HepG2 (cell line): ENCODE measurements around the gene FANCE. TPM values are rescaled to one million over a fixed set of nuclear protein-coding genes. Genes with fewer than 3 reads are reported as not detected.

ENCODE experiments used
- ATAC-seq: fragments of 200-7000 bp; cut with Tn5 transposase; 3 replicates; pipeline ENCODE4 v1.9.1; 2020; ENCODE audit warnings: mild to moderate bottlenecking, moderate library complexity
- BruUV-seq: library from RNA; stranded (reverse); fragments of 400-500 nt; replicated peaks from 2 replicates; lab custom pipeline; 2021; lab: Mats Ljungman, UMichigan
- CTCF ChIA-PET: fragments of 300-600 bp; formaldehyde crosslinking; extraction: SDS; loops from one replicate; lab custom pipeline; 2021; ENCODE audit warnings: low total read pairs, inconsistent platforms, low intra/inter-chr PET ratio; lab: Yijun Ruan, JAX
- POLR2A ChIA-PET: fragments of 350-600 bp; sonication (Branson Sonifier 250); formaldehyde crosslinking; loops from one replicate; lab custom pipeline; 2020; ENCODE audit warnings: antibody characterized with exemption, inconsistent platforms; lab: Yijun Ruan, JAX
- DNase-seq: peaks from one replicate; pipeline ENCODE4 v3.0.0-alpha.2; 2015; ENCODE audit warnings: low spot score
- FAIRE-seq: peaks from 3 replicates; lab custom pipeline; 2011; peaks lifted over from hg19 to GRCh38; lab: Jason Lieb, UNC
- H2AFZ ChIP-seq: one replicate; pipeline ENCODE4 v1.6.1; 2011; ENCODE audit warnings: low read length, inconsistent platforms
- H3K27ac ChIP-seq: fragments of 300-600 bp; 3 replicates; pipeline ENCODE4 v1.8.0; 2011; ENCODE audit warnings: mixed run types, mild to moderate bottlenecking, mixed read lengths, low read length, inconsistent platforms; ENCODE audit not compliant: insufficient read depth; ENCODE audit errors: extremely low read length
- H3K27me3 ChIP-seq, 2 experiments: fragments of 200-600 bp in 1 of 2; 2 replicates in 1 of 2; 3 replicates in 1 of 2; pipeline versions ENCODE4 v1.6.0 to v1.8.0; 2011; ENCODE audit warnings: low read length in 2 of 2, mild to moderate bottlenecking in 2 of 2, moderate library complexity in 2 of 2, inconsistent platforms in 1 of 2; ENCODE audit not compliant: insufficient read depth in 2 of 2, control insufficient read depth in 1 of 2
- H3K36me3 ChIP-seq, 2 experiments: fragments of 200-600 bp in 1 of 2; replicated peaks in 1 of 2; 2 replicates in 1 of 2; 3 replicates in 1 of 2; pipeline versions ENCODE4 v1.5.1 to v1.8.0; 2011; ENCODE audit warnings: low read length in 2 of 2, inconsistent platforms in 1 of 2; ENCODE audit not compliant: insufficient read depth in 2 of 2, control insufficient read depth in 1 of 2
- H3K4me1 ChIP-seq: 2 replicates; pipeline ENCODE4 v1.5.1; 2012; ENCODE audit warnings: low read length, inconsistent platforms; ENCODE audit not compliant: insufficient read depth
- H3K4me2 ChIP-seq: 2 replicates; pipeline ENCODE4 v1.6.0; 2011; ENCODE audit warnings: low read depth, low read length, inconsistent platforms
- H3K4me3 ChIP-seq, 3 experiments: fragments of 200-600 bp in 1 of 3; sonication (generic), shearing (Covaris generic) in 1 of 3; replicated peaks in 1 of 3; 2 replicates each; pipeline ENCODE4 v1.5.1; 2011 to 2016; ENCODE audit warnings: low read length in 3 of 3, inconsistent platforms in 2 of 3, low read depth in 2 of 3, mild to moderate bottlenecking in 2 of 3, control low read depth in 1 of 3, mixed read lengths in 1 of 3; ENCODE audit not compliant: insufficient read depth in 1 of 3
- H3K79me2 ChIP-seq: one replicate; pipeline ENCODE4 v1.6.1; 2011; ENCODE audit warnings: low read length, inconsistent platforms; ENCODE audit not compliant: insufficient read depth
- H3K9ac ChIP-seq: 2 replicates; pipeline ENCODE4 v1.6.0; 2011; ENCODE audit warnings: mild to moderate bottlenecking, low read depth, low read length, inconsistent platforms; ENCODE audit not compliant: insufficient read depth
- H3K9me3 ChIP-seq: 2 replicates; pipeline ENCODE4 v1.5.1; 2012; ENCODE audit warnings: mild to moderate bottlenecking, low read length
- H4K20me1 ChIP-seq: 2 replicates; pipeline ENCODE4 v1.6.0; 2011; ENCODE audit warnings: inconsistent platforms, mild to moderate bottlenecking, low read length, moderate library complexity; ENCODE audit not compliant: insufficient read depth
- AGO2 ChIP-seq: fragments of 200-400 bp; formaldehyde crosslinking; optimal IDR thresholded peaks from 2 replicates; pipeline ENCODE3; 2017; ENCODE audit warnings: mild to moderate bottlenecking, low read depth, low read length, moderate library complexity
- CEBPG ChIP-seq: IDR thresholded peaks from 2 replicates; pipeline ENCODE4 v1.6.1; 2016
- GATAD2A ChIP-seq: IDR thresholded peaks from 2 replicates; pipeline ENCODE4 v1.6.1; 2016
- NFIB ChIP-seq: sonication (generic); formaldehyde crosslinking; IDR thresholded peaks from 2 replicates; pipeline ENCODE4 v1.9.0; 2021; ENCODE audit warnings: missing genetic modification reagents, mild to moderate bottlenecking, borderline replicate concordance
- PAF1 ChIP-seq: IDR thresholded peaks from 2 replicates; pipeline ENCODE4 v1.6.1; 2016; ENCODE audit warnings: missing genetic modification reagents, missing compliant biosample characterization
- PAX8 ChIP-seq: sonication (generic); formaldehyde crosslinking; IDR thresholded peaks from 2 replicates; pipeline ENCODE4 v1.8.0; 2022; ENCODE audit warnings: mild to moderate bottlenecking, missing genetic modification reagents, borderline replicate concordance
- RAD21 ChIP-seq: fragments of 450-650 bp; formaldehyde crosslinking; IDR thresholded peaks from 2 replicates; pipeline ENCODE4 v1.5.0; 2020; ENCODE audit warnings: mild to moderate bottlenecking
- TCF7L2 ChIP-seq: IDR thresholded peaks from 2 replicates; pipeline ENCODE4 v1.6.1; 2011; ENCODE audit warnings: mild to moderate bottlenecking, low read depth, low read length, moderate library complexity
- ZC3H13 ChIP-seq: sonication (generic); formaldehyde crosslinking; IDR thresholded peaks from 2 replicates; pipeline ENCODE4 v1.8.1; 2023; ENCODE audit warnings: mild to moderate bottlenecking, missing genetic modification reagents, moderate library complexity
- ZFP1 ChIP-seq: IDR thresholded peaks from 2 replicates; pipeline ENCODE4 v1.6.1; 2016
- ZFP91 ChIP-seq: sonication (generic); formaldehyde crosslinking; IDR thresholded peaks from 2 replicates; pipeline ENCODE4 v1.9.0; 2022; ENCODE audit warnings: missing genetic modification reagents, mild to moderate bottlenecking, borderline replicate concordance
- ZNF530 ChIP-seq: sonication (generic); formaldehyde crosslinking; IDR thresholded peaks from 2 replicates; pipeline ENCODE4 v1.5.0; 2020; ENCODE audit warnings: low read depth, mild to moderate bottlenecking, missing genetic modification reagents
- ZNF605 ChIP-seq: sonication (generic); formaldehyde crosslinking; IDR thresholded peaks from 2 replicates; pipeline ENCODE4 v1.8.0; 2022; ENCODE audit warnings: mild to moderate bottlenecking, missing genetic modification reagents
- ZNF704 ChIP-seq: sonication (generic); formaldehyde crosslinking; IDR thresholded peaks from 2 replicates; pipeline ENCODE4 v1.8.1; 2023; ENCODE audit warnings: mild to moderate bottlenecking, inconsistent platforms, moderate library complexity, missing genetic modification reagents, borderline replicate concordance
- WGBS: methylation state at CpG from one replicate; pipeline ENCODE4 v1.1.6; 2017; ENCODE audit warnings: low lambda C conversion rate; 5-methylcytosine and 5-hydroxymethylcytosine counted together
- in situ Hi-C: cut with HindIII; loops from 2 replicates; pipeline ENCODE4 v1.10.0; 2017; ENCODE audit warnings: low pct_unique_long_range_greater_than_20kb; ENCODE audit not compliant: extremely low pct_ligation_motif_present
- intact Hi-C: fragments of 100-400 bp; cut with micrococcal nuclease; formaldehyde crosslinking; loops from one replicate; pipeline ENCODE4 v1.10.0; 2022; ENCODE audit not compliant: unreplicated experiment
- polyA plus RNA-seq, 8 experiments: library from polyadenylated mRNA; depleted of rRNA in 3 of 8; stranded (reverse) in 7 of 8; unstranded in 1 of 8; fragments of >200 nt; fragmentation: Illumina TruSeq in 4 of 8; extraction: Trizol in 4 of 8; gene quantifications; 2 replicates each; pipeline versions ENCODE4 v1.2.1 to v1.2.3, GENCODE V29; 2011 to 2016; ENCODE audit warnings: low read depth in 4 of 8, missing spikeins in 1 of 8, mixed read lengths in 1 of 8; ENCODE audit not compliant: insufficient read depth in 1 of 8
- total RNA-seq, 5 experiments: library from RNA; depleted of rRNA; stranded (reverse); fragments of >200 nt; fragmentation: Illumina TruSeq; extraction: Trizol; gene quantifications; 2 replicates each; pipeline ENCODE4 v1.2.3, GENCODE V29; 2016; ENCODE audit warnings: low read depth in 1 of 5
- TF ChIP-seq, protein P1 (sequence below): sonication (generic); formaldehyde crosslinking; IDR thresholded peaks from 2 replicates; pipeline ENCODE4 v1.4.0; 2020; ENCODE audit warnings: low read depth, mild to moderate bottlenecking, missing genetic modification reagents

Gene FANCE
- total and polyA plus RNA-seq, 2 of the 13 experiments (the other 11 are each of a cell fraction or from before 2014, with no cell fraction given) = 7.1 to 11.2 TPM

DNA sequence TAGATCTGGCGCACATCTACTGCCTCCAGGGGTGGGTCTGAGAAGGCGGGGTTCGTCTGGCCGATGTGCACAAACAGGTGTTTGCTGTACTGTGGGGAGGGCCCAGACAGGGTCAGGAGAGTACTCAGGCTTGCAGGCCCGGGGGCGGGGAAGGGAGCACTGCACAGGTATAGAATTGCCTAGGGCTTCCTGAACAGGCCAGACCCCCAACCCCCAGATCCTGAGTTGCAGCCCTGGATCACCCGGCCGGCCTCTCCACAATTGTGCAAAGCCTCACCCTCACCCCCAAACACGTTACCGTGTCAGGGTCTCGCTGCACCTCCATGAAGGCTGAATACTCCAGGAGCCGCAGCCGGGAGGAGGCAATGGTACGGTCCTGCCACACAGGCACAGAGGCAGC, 23.9 kb downstream of the FANCE start:
- no peak overlapping the region for H3K4me3 ChIP-seq
- TF ChIP-seq AGO2 = peak; percentile 83
- TF ChIP-seq RAD21 (CRISPR knock-in tag) = no peak
- no peak for TF ChIP-seq ZFP91 (CRISPR knock-in tag)
- TF ChIP-seq, protein P1, sequence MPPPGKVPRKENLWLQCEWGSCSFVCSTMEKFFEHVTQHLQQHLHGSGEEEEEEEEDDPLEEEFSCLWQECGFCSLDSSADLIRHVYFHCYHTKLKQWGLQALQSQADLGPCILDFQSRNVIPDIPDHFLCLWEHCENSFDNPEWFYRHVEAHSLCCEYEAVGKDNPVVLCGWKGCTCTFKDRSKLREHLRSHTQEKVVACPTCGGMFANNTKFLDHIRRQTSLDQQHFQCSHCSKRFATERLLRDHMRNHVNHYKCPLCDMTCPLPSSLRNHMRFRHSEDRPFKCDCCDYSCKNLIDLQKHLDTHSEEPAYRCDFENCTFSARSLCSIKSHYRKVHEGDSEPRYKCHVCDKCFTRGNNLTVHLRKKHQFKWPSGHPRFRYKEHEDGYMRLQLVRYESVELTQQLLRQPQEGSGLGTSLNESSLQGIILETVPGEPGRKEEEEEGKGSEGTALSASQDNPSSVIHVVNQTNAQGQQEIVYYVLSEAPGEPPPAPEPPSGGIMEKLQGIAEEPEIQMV = no peak
- TF ChIP-seq, all 625 proteins: peak for 1
- Histone ChIP-seq H3K27me3 (no peaks in the 10 kb centered on the region), H3K4me2 (no peak overlapping the region), H3K9ac (no peak overlapping the region), H3K79me2 (peaks cover 2% of the 10 kb centered on the region), H3K36me3 (peaks cover 7 to 31% of the 10 kb centered on the region in 2 experiments), H2AFZ (no peak overlapping the region), H4K20me1 (peaks cover 26% of the 10 kb centered on the region), H3K4me1 (peaks cover 37% of the 10 kb centered on the region), H3K9me3 (no peaks in the 10 kb centered on the region), H3K27ac (no peak overlapping the region)
- no TSS peak for BruUV-seq
- DNase-seq = no peak
- intact Hi-C loops (no loop called here), in situ Hi-C loops (no loop called here)
- POLR2A ChIA-PET = interaction anchor here (9.7 kb wide), 1 partner anchor 21 kb away, joined by 88 read pairs; the partner anchor contains the start of gene TEAD3
- WGBS = 97% methylated on average over 13 of the region's 14 CpGs
- peak; percentile 4 for ATAC-seq
- no peak for FAIRE-seq
- CTCF ChIA-PET = no interaction called here

DNA sequence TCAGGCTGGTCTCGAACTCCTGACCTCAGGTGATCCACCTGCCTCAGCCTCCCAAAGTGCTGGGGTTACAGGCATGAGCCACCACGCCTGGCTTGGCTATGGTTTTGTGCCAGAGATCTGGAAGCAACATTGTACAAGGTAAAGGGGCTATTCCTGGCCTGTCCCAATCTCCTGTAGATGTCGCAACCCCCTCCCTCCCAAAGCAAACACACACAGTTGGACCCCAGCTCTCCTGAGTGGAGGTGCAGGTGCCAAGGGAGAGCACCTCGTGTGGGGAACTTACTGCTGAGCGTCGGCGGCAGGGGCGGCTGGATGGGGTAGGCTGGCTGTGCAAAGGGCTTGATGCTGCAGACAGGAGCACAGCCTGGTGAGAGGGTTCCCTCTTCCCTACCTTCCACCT, 24.9 kb downstream of the FANCE start:
- Histone ChIP-seq H3K9ac (no peak overlapping the region), H2AFZ (no peak overlapping the region), H4K20me1 (peaks cover 16% of the 10 kb centered on the region), H3K4me3 (no peak overlapping the region), H3K9me3 (no peaks in the 10 kb centered on the region), H3K4me2 (no peak overlapping the region), H3K27me3 (no peaks in the 10 kb centered on the region), H3K79me2 (no peaks in the 10 kb centered on the region), H3K4me1 (peaks cover 26% of the 10 kb centered on the region), H3K36me3 (peaks cover 5 to 35% of the 10 kb centered on the region in 2 experiments; a peak in 4 of 5 replicates), H3K27ac (no peak overlapping the region)
- WGBS = 67% methylated on average over 7 of the region's 8 CpGs
- FAIRE-seq (no peak), ATAC-seq (no peak), DNase-seq (peak; percentile 41)
- no TSS peak for BruUV-seq
- intact Hi-C loops (no loop called here), in situ Hi-C loops (no loop called here)
- CTCF ChIA-PET = no interaction called here
- POLR2A ChIA-PET = interaction anchor here (1.4 to 9.7 kb wide), 3 partner anchors 9 to 20 kb away, joined by 3 to 88 read pairs (median 6); partner anchors contain the start of genes RPL10A and TEAD3
- TF ChIP-seq ZFP1 (CRISPR knock-in tag) = no peak
- TF ChIP-seq ZC3H13 (CRISPR knock-in tag) = no peak
- TF ChIP-seq ZNF704 (CRISPR knock-in tag) = no peak
- peak; percentile 41; the same call in 1 of the 2 replicates for TF ChIP-seq GATAD2A
- TF ChIP-seq ZNF605 (CRISPR knock-in tag) = peak; percentile 66; the same call in 1 of the 2 replicates
- no peak for TF ChIP-seq PAX8 (CRISPR knock-in tag)
- TF ChIP-seq PAF1 (CRISPR knock-in tag) = 0 out of 2 replicates have a peak, but pooled peaks have one; percentile 62
- no peak for TF ChIP-seq ZNF530 (CRISPR knock-in tag)
- TF ChIP-seq CEBPG (CRISPR knock-in tag) = peak; percentile 78
- TF ChIP-seq TCF7L2 = no peak
- peak; percentile 69; the same call in 1 of the 2 replicates for TF ChIP-seq NFIB (CRISPR knock-in tag)
